ENCODE data around the gene WDFY1. TPM values are rescaled to one million over a fixed set of nuclear protein-coding genes. Genes with fewer than 3 reads are reported as not detected.

The WDFY1 gene
- total and polyA plus RNA-seq, 2 experiments from 2014 or later: 54.5 to 127 TPM

DNA sequence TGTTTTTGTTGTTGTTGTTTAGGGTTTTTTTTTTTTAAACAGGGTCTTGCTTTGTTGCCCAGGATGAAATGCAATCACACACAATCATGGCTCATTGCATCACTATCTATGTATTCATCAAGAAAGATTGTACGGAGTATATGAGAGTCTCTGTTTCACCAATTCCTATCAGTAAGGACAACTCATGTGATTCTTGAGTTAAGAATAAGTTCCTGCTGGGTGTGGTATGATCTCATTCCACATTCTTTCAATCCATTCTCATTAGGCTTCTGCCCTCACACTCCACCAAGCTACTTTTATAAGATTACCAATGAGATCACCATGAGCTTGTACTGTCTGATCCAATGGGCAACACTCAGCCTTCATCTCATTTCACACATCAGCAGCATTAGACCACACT, 98.6 kb downstream of the WDFY1 start:
- H3K27me3 Mint-ChIP-seq (ENCODE audit: insufficient read depth, low read depth, poor library complexity): peaks cover 2% of the 10 kb centered on the region
- H3K27ac Mint-ChIP-seq: no peak overlapping the region
- H3K4me3 Mint-ChIP-seq: no peak overlapping the region
- H3K27me3 ChIP-seq (ENCODE audit: insufficient read depth): no peaks in the 10 kb centered on the region
- TF ChIP-seq CREB1 (CRISPR knock-in tag; IDR thresholded peaks at IDR 0.05; ENCODE audit: low read depth): no peak
- TF ChIP-seq, protein P1, sequence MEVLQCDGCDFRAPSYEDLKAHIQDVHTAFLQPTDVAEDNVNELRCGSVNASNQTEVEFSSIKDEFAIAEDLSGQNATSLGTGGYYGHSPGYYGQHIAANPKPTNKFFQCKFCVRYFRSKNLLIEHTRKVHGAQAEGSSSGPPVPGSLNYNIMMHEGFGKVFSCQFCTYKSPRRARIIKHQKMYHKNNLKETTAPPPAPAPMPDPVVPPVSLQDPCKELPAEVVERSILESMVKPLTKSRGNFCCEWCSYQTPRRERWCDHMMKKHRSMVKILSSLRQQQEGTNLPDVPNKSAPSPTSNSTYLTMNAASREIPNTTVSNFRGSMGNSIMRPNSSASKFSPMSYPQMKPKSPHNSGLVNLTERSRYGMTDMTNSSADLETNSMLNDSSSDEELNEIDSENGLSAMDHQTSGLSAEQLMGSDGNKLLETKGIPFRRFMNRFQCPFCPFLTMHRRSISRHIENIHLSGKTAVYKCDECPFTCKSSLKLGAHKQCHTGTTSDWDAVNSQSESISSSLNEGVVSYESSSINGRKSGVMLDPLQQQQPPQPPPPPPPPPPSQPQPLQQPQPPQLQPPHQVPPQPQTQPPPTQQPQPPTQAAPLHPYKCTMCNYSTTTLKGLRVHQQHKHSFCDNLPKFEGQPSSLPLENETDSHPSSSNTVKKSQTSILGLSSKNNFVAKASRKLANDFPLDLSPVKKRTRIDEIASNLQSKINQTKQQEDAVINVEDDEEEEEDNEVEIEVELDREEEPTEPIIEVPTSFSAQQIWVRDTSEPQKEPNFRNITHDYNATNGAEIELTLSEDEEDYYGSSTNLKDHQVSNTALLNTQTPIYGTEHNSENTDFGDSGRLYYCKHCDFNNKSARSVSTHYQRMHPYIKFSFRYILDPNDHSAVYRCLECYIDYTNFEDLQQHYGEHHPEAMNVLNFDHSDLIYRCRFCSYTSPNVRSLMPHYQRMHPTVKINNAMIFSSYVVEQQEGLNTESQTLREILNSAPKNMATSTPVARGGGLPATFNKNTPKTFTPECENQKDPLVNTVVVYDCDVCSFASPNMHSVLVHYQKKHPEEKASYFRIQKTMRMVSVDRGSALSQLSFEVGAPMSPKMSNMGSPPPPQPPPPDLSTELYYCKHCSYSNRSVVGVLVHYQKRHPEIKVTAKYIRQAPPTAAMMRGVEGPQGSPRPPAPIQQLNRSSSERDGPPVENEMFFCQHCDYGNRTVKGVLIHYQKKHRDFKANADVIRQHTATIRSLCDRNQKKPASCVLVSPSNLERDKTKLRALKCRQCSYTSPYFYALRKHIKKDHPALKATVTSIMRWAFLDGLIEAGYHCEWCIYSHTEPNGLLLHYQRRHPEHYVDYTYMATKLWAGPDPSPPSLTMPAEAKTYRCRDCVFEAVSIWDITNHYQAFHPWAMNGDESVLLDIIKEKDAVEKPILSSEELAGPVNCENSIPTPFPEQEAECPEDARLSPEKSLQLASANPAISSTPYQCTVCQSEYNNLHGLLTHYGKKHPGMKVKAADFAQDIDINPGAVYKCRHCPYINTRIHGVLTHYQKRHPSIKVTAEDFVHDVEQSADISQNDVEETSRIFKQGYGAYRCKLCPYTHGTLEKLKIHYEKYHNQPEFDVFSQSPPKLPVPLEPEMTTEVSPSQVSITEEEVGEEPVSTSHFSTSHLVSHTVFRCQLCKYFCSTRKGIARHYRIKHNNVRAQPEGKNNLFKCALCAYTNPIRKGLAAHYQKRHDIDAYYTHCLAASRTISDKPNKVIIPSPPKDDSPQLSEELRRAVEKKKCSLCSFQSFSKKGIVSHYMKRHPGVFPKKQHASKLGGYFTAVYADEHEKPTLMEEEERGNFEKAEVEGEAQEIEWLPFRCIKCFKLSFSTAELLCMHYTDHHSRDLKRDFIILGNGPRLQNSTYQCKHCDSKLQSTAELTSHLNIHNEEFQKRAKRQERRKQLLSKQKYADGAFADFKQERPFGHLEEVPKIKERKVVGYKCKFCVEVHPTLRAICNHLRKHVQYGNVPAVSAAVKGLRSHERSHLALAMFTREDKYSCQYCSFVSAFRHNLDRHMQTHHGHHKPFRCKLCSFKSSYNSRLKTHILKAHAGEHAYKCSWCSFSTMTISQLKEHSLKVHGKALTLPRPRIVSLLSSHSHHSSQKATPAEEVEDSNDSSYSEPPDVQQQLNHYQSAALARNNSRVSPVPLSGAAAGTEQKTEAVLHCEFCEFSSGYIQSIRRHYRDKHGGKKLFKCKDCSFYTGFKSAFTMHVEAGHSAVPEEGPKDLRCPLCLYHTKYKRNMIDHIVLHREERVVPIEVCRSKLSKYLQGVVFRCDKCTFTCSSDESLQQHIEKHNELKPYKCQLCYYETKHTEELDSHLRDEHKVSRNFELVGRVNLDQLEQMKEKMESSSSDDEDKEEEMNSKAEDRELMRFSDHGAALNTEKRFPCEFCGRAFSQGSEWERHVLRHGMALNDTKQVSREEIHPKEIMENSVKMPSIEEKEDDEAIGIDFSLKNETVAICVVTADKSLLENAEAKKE (CRISPR knock-in tag; IDR thresholded peaks at IDR 0.05): no peak
- TF ChIP-seq REST (IDR thresholded peaks at IDR 0.05; ENCODE audit: unreplicated experiment): no peak
- TF ChIP-seq CTCF (conservative IDR thresholded peaks at IDR 0.05; ENCODE audit: low read depth in 2 of 2): no peak
- no peak for TF ChIP-seq STAT1 (IDR thresholded peaks at IDR 0.05; ENCODE audit: unreplicated experiment)
- TF ChIP-seq EZH2 (IDR thresholded peaks at IDR 0.05; ENCODE audit: low read depth, unreplicated experiment): no peak
- no peak for TF ChIP-seq JUNB (IDR thresholded peaks at IDR 0.05; ENCODE audit: unreplicated experiment)
- no peak for TF ChIP-seq POLR2AphosphoS5 (IDR thresholded peaks at IDR 0.05; ENCODE audit: low read depth)
- no peak for TF ChIP-seq ZNF331 (CRISPR knock-in tag; IDR thresholded peaks at IDR 0.05; ENCODE audit: low read depth)
- no peak for TF ChIP-seq ETS1 (IDR thresholded peaks at IDR 0.05)
- TF ChIP-seq ZNF114 (CRISPR knock-in tag; IDR thresholded peaks at IDR 0.05): no peak
- TF ChIP-seq NANOG (IDR thresholded peaks at IDR 0.05; ENCODE audit: borderline replicate concordance): no peak
- no peak for TF ChIP-seq EZH2phosphoT487 (IDR thresholded peaks at IDR 0.05; ENCODE audit: unreplicated experiment)
- no peak overlapping the region for H3K4me2 ChIP-seq
- H3K4me3 ChIP-seq: no peak overlapping the region
- no peaks in the 10 kb centered on the region for H3K9me2 ChIP-seq (ENCODE audit: insufficient read depth)
- H3K4me1 Mint-ChIP-seq: no peaks in the 10 kb centered on the region; the same call in 2 of the 3 replicates
- no peaks in the 10 kb centered on the region for H3F3A ChIP-seq (replicated peaks; ENCODE audit: low read depth)
- no peaks in the 10 kb centered on the region for H3K79me2 ChIP-seq (replicated peaks; ENCODE audit: insufficient read depth)
- no peaks in the 10 kb centered on the region for H4K20me1 ChIP-seq (replicated peaks; ENCODE audit: insufficient read depth)
- peaks cover 4% of the 10 kb centered on the region; the same call in 1 of the 2 replicates for H3K36me3 ChIP-seq (ENCODE audit: insufficient read depth)
- no peak overlapping the region for H2AFZ ChIP-seq
- H3K27ac ChIP-seq (ENCODE audit: low read depth): no peak overlapping the region
- H3K36me3 Mint-ChIP-seq (ENCODE audit: low read depth): peaks cover 35% of the 10 kb centered on the region
- no peak for ATAC-seq
- H3K9me3 Mint-ChIP-seq: peaks cover 26% of the 10 kb centered on the region
- no peaks in the 10 kb centered on the region for H3K4me1 ChIP-seq (ENCODE audit: insufficient read depth)
- DNase-seq (ENCODE audit: low spot score): no peak

Measured in GM23338 (cell line).